ENCODE results near the gene PPP1R16B. TPM values are rescaled to one million over a fixed set of nuclear protein-coding genes. Genes with fewer than 3 reads are reported as not detected.

Gene PPP1R16B
- total and polyA plus RNA-seq, 2 of the 8 experiments (the other 6 are each of a cell fraction or from before 2014, with no cell fraction given), result 2.6 to 8.9 TPM

DNA sequence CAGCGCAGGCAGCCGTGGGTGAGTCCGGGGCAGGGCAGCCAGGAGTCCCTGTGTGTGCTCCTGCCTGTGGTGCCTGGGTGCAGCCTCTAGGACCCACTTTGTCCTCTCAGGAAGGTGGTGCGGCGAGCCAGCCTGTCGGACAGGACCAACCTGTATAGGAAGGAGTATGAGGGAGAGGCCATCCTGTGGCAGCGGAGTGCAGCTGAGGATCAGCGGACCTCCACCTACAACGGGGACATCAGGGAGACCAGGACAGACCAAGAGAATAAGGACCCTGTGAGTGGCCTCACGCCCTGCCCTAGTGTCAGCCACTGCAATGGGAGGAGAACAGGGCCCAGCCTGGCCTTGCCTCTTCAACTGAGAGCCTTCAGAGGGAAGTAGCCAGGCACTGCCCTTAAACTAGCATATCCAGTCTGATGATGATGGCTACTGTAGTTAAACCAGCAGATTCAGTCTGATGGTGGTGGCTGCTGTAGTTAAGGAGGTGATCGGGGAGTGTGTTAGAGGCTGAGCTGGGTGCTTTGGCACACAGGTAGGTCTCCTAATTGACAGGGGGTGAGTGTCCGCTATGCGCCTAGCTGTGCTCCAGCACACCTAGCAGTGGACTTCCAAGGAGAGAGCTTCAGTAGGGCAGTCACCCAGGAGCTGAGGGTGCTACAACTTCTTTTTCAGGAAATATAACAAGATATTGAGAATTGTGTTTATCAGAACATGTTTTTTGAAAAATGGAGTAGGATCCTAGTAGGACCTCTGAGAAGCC lies 102.6 kb downstream of the PPP1R16B start:
- no peak overlapping the region for H2BK15ac ChIP-seq (ENCODE audit: low read length)
- CTCF ChIA-PET (ENCODE audit: partially characterized antibody), result interaction anchor here (1.2 to 3.9 kb wide), 2 partner anchors 13 to 143 kb away, joined by 4 to 17 read pairs; no protein-coding TSS in a partner anchor

More for the DNA sequence above, 102.6 kb downstream of the PPP1R16B start:
- no peaks in the 10 kb centered on the region; a peak in 1 of 8 replicates for H3K36me3 ChIP-seq (ENCODE audit: control insufficient read depth in 2 of 4, insufficient read depth in 4 of 4, low read length in 3 of 4)
- no peak overlapping the region for H4K5ac ChIP-seq (ENCODE audit: insufficient read length, low read depth, low read length)
- H3K9ac ChIP-seq (replicated peaks in 1 of 4; ENCODE audit: extremely low read depth in 1 of 4, low read depth in 3 of 4, low read length in 3 of 4), result no peak overlapping the region
- no peaks in the 10 kb centered on the region for H3K79me1 ChIP-seq (ENCODE audit: low read depth, low read length)
- FAIRE-seq, result no peak
- no peak overlapping the region for H3K4me2 ChIP-seq (ENCODE audit: insufficient read depth in 1 of 2, low read depth in 2 of 2, low read length in 2 of 2)
- H2BK20ac ChIP-seq (ENCODE audit: low read length), result no peak overlapping the region
- H3K79me2 ChIP-seq (ENCODE audit: control insufficient read depth in 1 of 2, insufficient read depth in 2 of 2, low read length in 2 of 2), result no peaks in the 10 kb centered on the region
- no peak overlapping the region for H3K27ac ChIP-seq (ENCODE audit: low read depth, low read length)
- no peak overlapping the region for H3K18ac ChIP-seq (ENCODE audit: extremely low read depth, low read length)
- H3K56ac ChIP-seq (replicated peaks; ENCODE audit: insufficient read length, low read depth, low read length), result no peak overlapping the region
- TF ChIP-seq YY1 (IDR thresholded peaks at IDR 0.05; ENCODE audit: low read depth, low read length) (no peak), BRCA1 (IDR thresholded peaks at IDR 0.05; ENCODE audit: low read depth, low read length) (no peak), POLR2A (IDR thresholded peaks at IDR 0.05; ENCODE audit: control extremely low read depth in 1 of 2, low read depth in 2 of 2, low read length in 2 of 2) (no peak), EP300 (IDR thresholded peaks at IDR 0.05; ENCODE audit: borderline replicate concordance in 1 of 2, low read depth in 2 of 2, low read length in 2 of 2) (no peak), CREB1 (IDR thresholded peaks at IDR 0.05) (no peak), CBX8 (IDR thresholded peaks at IDR 0.05; ENCODE audit: borderline replicate concordance, low read depth, low read length) (no peak), TEAD4 (IDR thresholded peaks at IDR 0.05; ENCODE audit: low read depth, low read length) (no peak), ZNF274 (IDR thresholded peaks at IDR 0.05; ENCODE audit: borderline replicate concordance, extremely low read depth, low read length) (no peak), FOSL1 (IDR thresholded peaks at IDR 0.05; ENCODE audit: insufficient read depth, low read depth, low read length) (no peak), BCL11A (IDR thresholded peaks at IDR 0.05; ENCODE audit: low read depth in 2 of 2, low read length in 2 of 2) (no peak), CEBPB (IDR thresholded peaks at IDR 0.05; ENCODE audit: low read depth, low read length) (no peak), EZH2 (IDR thresholded peaks at IDR 0.05; ENCODE audit: low read depth, low read length, severe bottlenecking) (no peak), SP4 (IDR thresholded peaks at IDR 0.05; ENCODE audit: low read length) (no peak)
- H3K14ac ChIP-seq (ENCODE audit: insufficient read length), result no peak overlapping the region
- H4K91ac ChIP-seq (replicated peaks; ENCODE audit: insufficient read length, low read length), result no peak overlapping the region
- peaks cover 5% of the 10 kb centered on the region; the same call in 1 of the 2 replicates for H3K23me2 ChIP-seq (ENCODE audit: low read depth, low read length)
- POLR2A ChIA-PET (ENCODE audit: partially characterized antibody), result interaction anchor here (1.1 to 1.4 kb wide), 2 partner anchors 16 to 54 kb away, joined by 3 to 4 read pairs; partner anchors contain the start of gene DHX35
- H3K27me3 ChIP-seq (replicated peaks in 1 of 4; ENCODE audit: control insufficient read depth in 3 of 4, extremely low read depth in 1 of 4, insufficient read depth in 3 of 4, low read length in 3 of 4), result no peaks in the 10 kb centered on the region
- H3K4me3 ChIP-seq (ENCODE audit: extremely low read depth in 1 of 4, insufficient read depth in 2 of 4, low read depth in 3 of 4, low read length in 4 of 4), result no peak overlapping the region
- H2AFZ ChIP-seq (ENCODE audit: low read length), result no peak overlapping the region
- H4K20me1 ChIP-seq (replicated peaks in 1 of 2; ENCODE audit: control insufficient read depth in 1 of 2, insufficient read depth in 2 of 2, low read length in 2 of 2), result no peaks in the 10 kb centered on the region
- no peaks in the 10 kb centered on the region for H3K4me1 ChIP-seq (replicated peaks in 1 of 4; ENCODE audit: control insufficient read depth in 3 of 4, insufficient read depth in 4 of 4, low read length in 3 of 4)
- H2AK5ac ChIP-seq (ENCODE audit: low read depth, low read length), result no peak overlapping the region
- H2BK120ac ChIP-seq (replicated peaks; ENCODE audit: low read depth, low read length), result no peak overlapping the region
- no peaks in the 10 kb centered on the region for H3K9me3 ChIP-seq (ENCODE audit: insufficient read depth in 2 of 2, low read depth in 1 of 2, low read length in 1 of 2)
- 97% methylated on average over 12 of the region's 13 CpGs; no CpG with 5 or more reads in 1 of the 2 experiments for WGBS, 2 experiments (ENCODE audit: extremely low coverage in 1 of 2, insufficient coverage in 1 of 2, insufficient read length in 1 of 2, insufficient replicate concordance in 2 of 2, low coverage in 1 of 2, low lambda C conversion rate in 2 of 2, missing lambda C conversion rate in 1 of 2)
- no peak for DNase-seq (ENCODE audit: low read depth in 1 of 2, low spot score in 2 of 2)
- H3K23ac ChIP-seq (ENCODE audit: insufficient read length), result no peak overlapping the region
- H4K8ac ChIP-seq (ENCODE audit: extremely low read depth, insufficient read depth, low read length), result no peak overlapping the region
- H3K4ac ChIP-seq (replicated peaks; ENCODE audit: insufficient read length, low read depth, low read length), result no peak overlapping the region
- no peak overlapping the region for H2BK5ac ChIP-seq (ENCODE audit: low read depth, low read length)
- H2BK12ac ChIP-seq (ENCODE audit: low read depth, low read length), result no peak overlapping the region
